Stimulated activated CD8-positive, alpha-beta memory T cell treated with anti-CD3 and anti-CD28 coated beads, Interleukin-15, amount 100 ng/mL, for 24 hours (primary cell): ENCODE measurements around the gene EXOSC3.

ENCODE experiments used
- DNase-seq: peaks from one replicate; pipeline ENCODE4 v3.0.0-alpha.2; 2020; ENCODE audit warnings: low read depth

Gene EXOSC3

GRCh38 chr9:37732086-37732741, 52.6 kb downstream of the EXOSC3 start:
- DNase-seq = no peak

- DNase-seq = no peak
These were observed 54.0 kb downstream of the EXOSC3 start for GRCh38 chr9:37730839-37731238.

- DNase-seq = no peak
These were observed 54.6 kb downstream of the EXOSC3 start for GRCh38 chr9:37730256-37730655.
